Measurements from ENCODE around the gene MYMK.

DNA sequence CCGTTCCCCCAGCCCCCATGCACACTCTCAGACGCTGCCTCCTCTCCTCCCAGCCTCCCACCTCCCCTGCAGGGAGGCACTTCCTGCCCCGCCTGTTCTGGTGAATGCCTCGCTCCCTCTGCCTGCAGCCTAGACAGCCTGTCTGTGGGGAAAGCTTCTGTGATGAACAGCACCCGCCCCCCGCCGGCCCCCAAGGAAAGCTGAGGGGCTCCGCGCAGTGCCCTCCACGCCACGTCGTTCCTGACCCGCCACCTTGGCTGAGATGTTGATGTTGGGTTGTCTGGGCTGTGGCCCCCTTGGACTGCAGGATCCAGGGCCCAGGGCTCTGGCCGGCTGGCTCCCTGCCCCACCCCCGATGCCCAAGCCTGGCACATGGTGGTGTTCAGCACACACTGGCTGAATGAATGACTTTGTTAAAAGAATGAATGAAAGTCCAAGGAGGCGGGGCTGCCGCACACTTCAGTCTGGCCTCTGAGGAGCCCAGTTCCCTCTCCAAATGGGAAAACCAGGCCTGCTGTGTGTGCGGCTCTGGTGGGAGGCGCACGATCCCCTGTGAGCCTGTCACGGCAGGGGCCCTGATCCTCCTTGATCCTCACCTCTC is 2.1 kb upstream of the MYMK start:
- TF ChIP-seq POLR2A (IDR thresholded peaks at IDR 0.05; ENCODE audit: low read depth, low read length) (no peak), POLR2AphosphoS5 (IDR thresholded peaks at IDR 0.05; ENCODE audit: low read depth, low read length) (no peak)

All from GM12892 (cell line).